Limb (tissue), 2 donors: Measurements from ENCODE around the gene CCDC34.
A peak's percentile ranks its signal among the peaks of the same experiment; 100 is the strongest.
"Not testable (repeated sequence)": the region's sequence is repeated elsewhere in the genome, so short reads cannot be mapped to it uniquely, and the experiment has no call there.

Experiments
- DNase-seq, 2 donors: peaks; one replicate each; pipeline ENCODE4 v3.0.0-alpha.2; 2016; ENCODE audit errors: extremely low spot score in 2 of 2

CCDC34 gene

GRCh38 chr11:27363576-27364117, 632 bp upstream of the CCDC34 start:
- DNase-seq, result no peak

DNA sequence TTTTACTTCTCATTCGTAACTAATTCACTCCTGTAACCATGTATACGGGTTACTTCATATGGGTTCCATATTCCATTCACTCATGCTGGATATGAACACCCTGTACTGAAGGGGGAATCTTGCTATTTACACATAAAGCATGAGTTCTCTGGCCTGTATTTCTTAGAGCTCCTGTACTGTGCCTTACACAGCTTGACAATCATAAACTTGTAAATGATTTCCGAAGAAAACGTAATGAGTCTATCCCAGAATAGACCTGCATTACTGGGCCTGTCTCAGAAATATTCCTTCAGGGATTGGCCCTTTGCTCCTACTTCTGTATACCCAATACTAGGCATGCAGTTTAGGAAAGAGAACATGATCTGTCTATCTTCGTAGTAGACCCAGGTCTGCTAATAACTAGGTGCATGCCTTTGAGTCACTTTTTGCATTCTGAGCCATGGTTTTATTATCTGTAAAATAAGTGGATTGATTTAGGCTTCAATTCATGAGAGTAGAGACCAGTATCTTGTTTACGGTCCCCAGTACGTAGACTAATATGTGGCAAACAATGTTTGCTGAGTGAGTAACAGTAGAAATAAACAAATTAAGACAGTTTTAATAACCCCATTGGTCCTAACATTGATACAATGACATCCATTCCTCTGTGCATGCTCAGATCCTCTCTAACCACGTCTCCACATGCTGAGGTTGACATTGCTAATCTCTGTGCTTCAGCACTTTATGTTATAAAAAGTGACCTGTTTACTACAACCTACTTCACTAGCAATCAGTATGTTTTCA, 1.2 kb downstream of the CCDC34 start:
- DNase-seq, result no peak

GRCh38 chr11:27358296-27358695, 4.7 kb downstream of the CCDC34 start:
- no peak for DNase-seq

- DNase-seq, result no peak
Measured at GRCh38 chr11:27357250-27357649, 5.8 kb downstream of the CCDC34 start.

DNA sequence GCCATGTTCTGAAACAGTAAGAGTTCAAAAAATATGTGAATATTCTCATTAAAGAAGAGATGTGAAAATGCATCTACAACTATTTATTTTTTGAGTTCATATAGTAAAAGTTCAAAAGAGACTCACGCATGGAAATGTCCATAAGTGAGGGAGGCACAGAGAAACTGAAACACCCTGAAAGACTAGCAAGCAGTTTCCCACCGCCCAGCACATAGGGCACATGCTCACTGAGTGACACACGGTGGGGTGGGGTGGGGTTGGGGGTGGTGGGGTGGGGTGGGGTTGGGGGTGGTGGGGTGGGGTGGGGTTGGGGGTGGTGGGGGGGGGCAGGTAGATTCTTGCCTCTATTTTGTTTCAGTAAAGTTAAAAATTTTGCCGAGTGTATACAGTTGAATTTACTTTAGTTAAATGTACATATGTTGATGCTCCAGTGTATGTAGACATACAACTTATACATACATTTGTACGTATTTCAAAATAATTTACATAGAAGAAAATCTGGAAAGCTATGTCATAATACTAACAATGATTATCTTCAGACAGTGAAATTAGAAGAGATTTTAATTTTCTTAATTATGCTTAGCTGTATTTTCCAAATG, 6.3 kb downstream of the CCDC34 start:
- DNase-seq, result no peak

- no peak for DNase-seq
Measured at GRCh38 chr11:27355575-27356104, 7.4 kb downstream of the CCDC34 start.

DNA sequence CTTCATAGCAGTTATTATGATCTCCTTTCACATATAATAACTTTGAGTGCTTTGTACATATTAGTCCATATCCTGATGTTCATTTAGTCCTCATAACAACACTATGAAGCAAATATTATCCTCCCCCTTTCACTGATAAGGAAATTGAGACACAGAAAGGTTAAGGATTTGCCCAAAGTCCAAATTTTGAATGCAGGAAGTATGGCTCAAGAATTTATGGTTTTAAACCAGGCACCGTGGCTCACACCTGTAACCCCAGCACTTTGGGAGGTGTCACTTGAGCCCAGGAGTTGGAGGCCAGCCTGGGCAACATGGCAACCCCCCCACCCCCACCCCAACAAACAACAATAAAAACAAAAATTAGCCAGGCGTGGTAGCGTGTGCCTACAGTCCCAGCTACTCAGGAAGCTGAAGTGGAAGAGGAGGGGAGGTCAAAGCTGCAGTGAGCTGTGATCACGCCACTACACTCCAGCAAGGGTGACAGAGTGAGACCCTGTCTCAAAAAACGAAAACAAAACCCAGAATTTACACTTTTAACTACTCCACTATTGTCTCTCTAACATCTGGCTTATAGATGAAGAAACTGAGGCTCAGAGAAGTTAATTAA, 8.6 kb downstream of the CCDC34 start:
- DNase-seq, result no peak

DNA sequence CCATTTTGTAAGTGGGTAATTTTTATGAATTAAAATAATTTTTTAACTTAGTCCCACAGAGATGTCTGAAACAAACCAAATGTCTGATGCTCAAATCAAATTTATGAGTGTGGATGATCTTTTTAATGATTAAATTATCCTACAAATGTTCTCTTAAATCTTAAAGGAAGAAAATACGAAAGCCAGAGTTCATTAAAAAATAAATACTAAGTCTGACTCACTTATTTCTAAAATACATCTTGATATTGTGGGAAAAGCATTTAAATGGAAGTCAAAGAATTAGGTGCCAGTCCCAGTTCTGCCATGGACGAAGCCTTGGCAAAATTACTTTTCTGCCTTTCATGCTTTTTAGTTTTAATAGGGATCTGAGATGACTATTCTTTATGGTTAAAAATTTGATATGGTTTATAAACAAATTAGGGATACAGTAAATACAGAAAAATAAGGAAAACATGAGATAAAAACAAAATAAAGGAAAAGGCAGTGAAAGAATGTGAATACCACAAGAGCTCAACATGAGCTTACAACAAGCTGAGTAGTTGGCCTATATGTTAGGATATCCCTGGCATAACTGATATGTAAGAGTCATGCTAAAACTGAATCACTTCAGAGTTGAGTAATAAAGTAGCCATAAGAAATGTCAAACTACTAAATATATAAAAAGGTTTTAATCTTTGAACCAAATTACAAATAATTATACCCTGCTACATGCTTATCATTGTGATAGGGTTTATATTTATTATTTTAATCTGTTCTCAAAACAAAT, 9.2 kb downstream of the CCDC34 start:
- DNase-seq, result no peak

- DNase-seq, result no peak
Measured at GRCh38 chr11:27352781-27353180, 10.2 kb downstream of the CCDC34 start.

DNA sequence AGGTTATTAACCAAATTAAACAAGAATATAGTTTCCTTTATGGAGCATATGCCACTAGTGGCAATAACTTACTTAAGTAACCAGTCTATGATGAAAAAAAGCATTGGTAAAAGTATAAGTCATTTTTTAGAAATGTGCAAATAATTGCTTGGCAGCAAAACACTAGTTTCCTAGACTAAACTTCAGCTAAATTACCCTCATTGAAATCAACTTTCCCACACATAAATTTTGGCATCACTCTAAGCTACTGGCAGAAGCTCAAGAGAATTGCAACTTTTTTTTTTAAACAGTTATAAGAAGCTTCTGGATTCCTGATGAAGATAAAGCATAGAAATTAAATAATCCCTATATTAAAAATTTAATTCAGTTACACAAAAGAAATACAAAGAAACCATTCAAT, 12.5 kb downstream of the CCDC34 start:
- DNase-seq, result peak in 1 of 2 donors; percentile 27

- no peak for DNase-seq
Measured at GRCh38 chr11:27349919-27350318, 13.1 kb downstream of the CCDC34 start.

DNA sequence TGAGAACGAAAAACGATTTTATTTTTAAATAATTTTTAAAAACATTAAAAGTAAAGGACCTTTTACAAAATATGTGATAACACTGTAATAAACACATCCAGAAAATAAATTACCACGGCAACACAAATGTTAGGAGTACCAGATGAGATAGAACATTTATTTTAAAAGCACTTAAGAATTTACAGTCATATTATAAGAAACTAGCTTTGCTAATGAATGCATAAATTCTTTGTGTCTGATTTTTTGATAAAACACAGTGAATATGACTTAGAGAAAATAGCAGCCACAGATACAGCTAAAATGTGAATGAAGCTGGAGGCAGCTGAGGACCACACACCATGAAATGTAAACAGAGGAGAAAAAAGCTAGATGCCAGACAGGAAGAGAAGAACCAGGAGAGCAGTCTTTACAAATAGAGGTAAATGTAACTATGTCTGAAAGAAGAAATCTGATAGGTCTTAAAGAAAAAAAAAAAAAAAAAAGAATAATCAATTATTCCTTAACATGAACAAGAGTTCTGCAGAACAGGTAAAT, 14.6 kb downstream of the CCDC34 start:
- DNase-seq, result no peak

DNA sequence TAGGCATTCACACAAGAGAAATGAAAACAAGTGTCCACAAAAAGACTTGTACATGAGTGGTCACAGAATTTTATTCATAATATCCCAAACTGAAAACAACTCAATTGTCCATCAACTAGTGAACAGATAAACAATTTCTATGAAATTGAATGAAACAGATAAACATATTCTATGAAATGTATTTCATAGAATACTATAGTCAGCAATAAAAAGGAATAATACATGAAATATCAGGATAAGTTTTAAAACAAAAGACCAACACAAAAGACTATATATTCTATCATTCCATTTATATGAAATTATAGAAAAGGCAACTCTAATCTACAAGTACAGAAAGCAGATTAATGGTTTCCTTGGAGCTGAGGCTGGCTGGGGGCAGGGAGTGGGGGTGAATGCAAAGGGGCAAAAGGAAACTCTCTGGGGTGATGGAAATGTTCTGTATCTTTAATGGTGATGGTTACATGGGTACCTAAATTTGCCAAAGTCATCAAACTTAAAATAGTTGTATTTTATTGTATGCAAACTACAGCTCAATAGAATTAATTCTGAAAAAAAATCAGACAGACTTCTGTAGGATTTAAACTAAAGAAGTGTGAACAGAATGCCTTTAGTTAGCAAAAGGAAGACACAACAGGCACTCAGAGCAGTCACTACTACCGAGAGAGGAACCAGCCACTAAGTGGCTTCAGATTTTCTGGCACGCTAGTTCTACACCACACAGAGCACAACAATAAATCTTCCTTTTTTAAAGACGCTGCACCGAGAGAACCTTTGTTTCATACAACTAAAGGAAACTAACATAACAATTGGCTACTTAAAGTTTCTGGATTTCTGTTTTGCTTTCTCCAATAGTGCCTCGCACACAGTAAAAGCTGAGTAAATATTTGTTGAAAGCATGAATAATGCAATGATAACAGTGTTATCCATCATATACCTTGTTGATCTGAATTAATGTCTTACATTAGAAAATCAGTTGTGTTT, 15.4 kb downstream of the CCDC34 start:
- DNase-seq, result no peak

DNA sequence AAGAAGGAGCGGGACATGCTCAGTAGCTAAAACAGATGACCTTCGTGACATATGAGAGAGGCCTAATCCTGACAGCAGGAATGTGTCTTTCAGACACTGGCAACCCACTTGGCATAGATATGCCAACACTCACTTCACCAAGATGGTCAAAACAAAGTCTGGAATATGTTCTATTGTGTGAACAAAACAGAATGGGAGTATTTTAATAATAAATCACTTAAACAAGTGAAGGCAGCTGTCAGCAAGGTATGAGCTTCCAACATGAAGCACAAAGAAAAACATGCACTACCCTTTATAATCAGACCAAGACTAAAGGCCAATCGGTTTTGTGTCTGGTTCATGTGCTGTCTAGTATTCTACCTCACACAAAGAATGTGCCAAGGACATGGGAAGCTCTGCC, 23.1 kb downstream of the CCDC34 start:
- DNase-seq, result no peak

GRCh38 chr11:27334764-27335163, 28.3 kb downstream of the CCDC34 start:
- DNase-seq, result not testable (repeated sequence)

DNA sequence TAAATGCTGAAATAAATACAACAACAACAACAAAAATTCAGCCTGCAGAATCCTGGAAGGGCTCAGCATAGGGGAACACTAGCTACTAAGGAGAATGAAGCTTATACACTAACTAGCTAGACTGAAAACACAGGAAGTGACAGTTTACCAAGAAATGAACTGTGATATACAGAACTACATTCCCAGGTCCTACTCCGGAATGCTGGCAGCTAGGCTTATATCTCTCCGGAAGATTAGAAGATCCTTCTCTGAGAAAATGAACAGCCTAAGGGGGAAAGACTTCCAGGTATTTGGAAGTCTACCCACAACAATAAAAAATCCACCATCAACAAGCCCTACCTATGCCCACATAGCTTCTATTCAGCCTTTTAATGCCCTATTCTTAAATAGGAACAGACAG, 31.0 kb downstream of the CCDC34 start:
- no peak for DNase-seq

GRCh38 chr11:27330633-27331270, 32.3 kb downstream of the CCDC34 start:
- DNase-seq, result no peak

GRCh38 chr11:27329867-27330632, 33.0 kb downstream of the CCDC34 start:
- DNase-seq, result no peak

DNA sequence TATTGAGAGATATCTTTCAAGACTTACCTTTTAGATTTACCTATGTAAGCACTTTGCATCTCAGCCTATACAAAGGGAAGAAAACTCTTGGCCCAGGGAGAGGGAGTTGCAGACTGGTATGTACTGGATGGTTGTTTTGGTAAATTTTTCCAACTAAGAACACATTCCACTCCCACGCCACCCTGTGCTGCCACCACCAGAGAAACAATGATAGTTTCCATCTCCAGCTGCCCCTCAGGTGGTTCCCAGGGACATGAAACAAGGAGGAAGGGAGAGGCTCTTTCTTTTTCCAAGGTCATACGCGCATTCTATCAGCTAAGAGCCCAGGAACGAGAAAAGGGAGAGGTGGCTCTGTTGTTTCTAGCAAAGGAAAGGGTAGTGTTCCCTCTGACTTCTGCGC, 34.4 kb downstream of the CCDC34 start:
- DNase-seq, result no peak
